Measurements from ENCODE around the gene JAM3. TPM values are rescaled to one million over a fixed set of nuclear protein-coding genes. Genes with fewer than 3 reads are reported as not detected.

The JAM3 gene
- total and polyA plus RNA-seq, 2 of the 8 experiments (the other 6 are each of a cell fraction or from before 2014, with no cell fraction given): 19.6 to 42.8 TPM

DNA sequence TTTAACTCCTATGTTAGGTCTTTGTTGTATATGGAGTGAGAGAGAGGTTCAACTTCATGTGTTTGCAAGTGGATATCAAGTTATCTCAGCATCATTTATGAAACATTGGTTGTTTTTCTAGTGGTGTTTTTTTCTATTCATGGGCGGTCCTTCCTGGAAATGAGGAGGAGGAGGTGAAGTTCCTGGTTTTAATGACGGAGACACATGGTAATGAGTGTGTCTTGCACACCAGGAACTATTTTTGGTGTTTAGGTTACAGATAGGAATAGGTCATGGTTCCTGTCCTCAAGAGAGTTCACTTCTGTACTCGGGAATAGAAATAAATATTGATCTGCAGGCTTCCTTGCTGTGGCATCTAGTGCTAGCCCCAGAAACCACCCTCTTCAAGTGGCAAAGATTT lies 74.9 kb downstream of the JAM3 start:
- H2AFZ ChIP-seq (ENCODE audit: low read length): no peak overlapping the region
- POLR2A ChIA-PET (ENCODE audit: partially characterized antibody): no interaction called here
- peaks cover 36 to 39% of the 10 kb centered on the region in 2 experiments for H3K9me3 ChIP-seq (ENCODE audit: insufficient read depth in 2 of 2, low read depth in 1 of 2, low read length in 1 of 2)
- CTCF ChIA-PET (ENCODE audit: partially characterized antibody): interaction anchor here (1.3 kb wide), 1 partner anchor 93 kb away, joined by 4 read pairs; no protein-coding TSS in a partner anchor
- H3K27me3 ChIP-seq (replicated peaks in 1 of 4; ENCODE audit: control insufficient read depth in 3 of 4, extremely low read depth in 1 of 4, insufficient read depth in 3 of 4, low read length in 3 of 4): no peaks in the 10 kb centered on the region
- H3K27ac ChIP-seq (ENCODE audit: low read depth, low read length): no peak overlapping the region
- no peaks in the 10 kb centered on the region; the same call in 1 of the 2 replicates for H3K79me1 ChIP-seq (ENCODE audit: low read depth, low read length)
- H3K79me2 ChIP-seq (ENCODE audit: control insufficient read depth in 1 of 2, insufficient read depth in 2 of 2, low read length in 2 of 2): no peaks in the 10 kb centered on the region
- FAIRE-seq: no peak
- H3K36me3 ChIP-seq (ENCODE audit: control insufficient read depth in 2 of 4, insufficient read depth in 4 of 4, low read length in 3 of 4): peaks cover 4 to 65% (median 20%) of the 10 kb centered on the region in 4 experiments; a peak in 6 of 8 replicates
- H2BK12ac ChIP-seq (ENCODE audit: low read depth, low read length): no peak overlapping the region
- no peak overlapping the region for H2AK5ac ChIP-seq (ENCODE audit: low read depth, low read length)
- H3K18ac ChIP-seq (ENCODE audit: extremely low read depth, low read length): no peak overlapping the region
- no peak overlapping the region for H3K4me3 ChIP-seq (ENCODE audit: extremely low read depth in 1 of 4, insufficient read depth in 2 of 4, low read depth in 3 of 4, low read length in 4 of 4)
- no peak overlapping the region for H2BK120ac ChIP-seq (replicated peaks; ENCODE audit: low read depth, low read length)
- H3K14ac ChIP-seq (ENCODE audit: insufficient read length): no peak overlapping the region
- peaks cover 0 to under 1% of the 10 kb centered on the region in 2 experiments for H4K20me1 ChIP-seq (replicated peaks in 1 of 2; ENCODE audit: control insufficient read depth in 1 of 2, insufficient read depth in 2 of 2, low read length in 2 of 2)
- H2BK5ac ChIP-seq (ENCODE audit: low read depth, low read length): no peak overlapping the region
- H3K23ac ChIP-seq (ENCODE audit: insufficient read length): no peak overlapping the region
- H3K4me1 ChIP-seq (replicated peaks in 1 of 4; ENCODE audit: control insufficient read depth in 3 of 4, insufficient read depth in 4 of 4, low read length in 3 of 4): no peaks in the 10 kb centered on the region
- H4K8ac ChIP-seq (ENCODE audit: extremely low read depth, insufficient read depth, low read length): no peak overlapping the region
- no peak overlapping the region for H4K91ac ChIP-seq (replicated peaks; ENCODE audit: insufficient read length, low read length)
- H4K5ac ChIP-seq (ENCODE audit: insufficient read length, low read depth, low read length): no peak overlapping the region
- WGBS, 2 experiments (ENCODE audit: extremely low coverage in 1 of 2, insufficient coverage in 1 of 2, insufficient read length in 1 of 2, insufficient replicate concordance in 2 of 2, low coverage in 1 of 2, low lambda C conversion rate in 2 of 2, missing lambda C conversion rate in 1 of 2): 88% methylated on average over 3 of the region's 3 CpGs; no CpG with 5 or more reads in 1 of the 2 experiments
- H3K4me2 ChIP-seq (ENCODE audit: insufficient read depth in 1 of 2, low read depth in 2 of 2, low read length in 2 of 2): no peak overlapping the region
- no peak overlapping the region for H3K9ac ChIP-seq (replicated peaks in 1 of 4; ENCODE audit: extremely low read depth in 1 of 4, low read depth in 3 of 4, low read length in 3 of 4)
- no peaks in the 10 kb centered on the region for H3K23me2 ChIP-seq (ENCODE audit: low read depth, low read length)
- no peak overlapping the region for H2BK20ac ChIP-seq (ENCODE audit: low read length)
- H3K4ac ChIP-seq (replicated peaks; ENCODE audit: insufficient read length, low read depth, low read length): no peak overlapping the region
- no peak overlapping the region for H3K56ac ChIP-seq (replicated peaks; ENCODE audit: insufficient read length, low read depth, low read length)
- H2BK15ac ChIP-seq (ENCODE audit: low read length): no peak overlapping the region
- DNase-seq (ENCODE audit: low read depth in 1 of 2, low spot score in 2 of 2): no peak
- TF ChIP-seq CBX8 (IDR thresholded peaks at IDR 0.05; ENCODE audit: borderline replicate concordance, low read depth, low read length): no peak
- TF ChIP-seq POU5F1 (IDR thresholded peaks at IDR 0.05; ENCODE audit: low read depth, low read length): no peak
- no peak for TF ChIP-seq HDAC2 (IDR thresholded peaks at IDR 0.05; ENCODE audit: borderline replicate concordance in 1 of 2, low read depth in 2 of 2, low read length in 2 of 2)
- no peak for TF ChIP-seq CHD1 (IDR thresholded peaks at IDR 0.05; ENCODE audit: low read depth, low read length)
- no peak for TF ChIP-seq ZNF274 (IDR thresholded peaks at IDR 0.05; ENCODE audit: borderline replicate concordance, extremely low read depth, low read length)
- TF ChIP-seq NRF1 (IDR thresholded peaks at IDR 0.05; ENCODE audit: low read depth, low read length): no peak
- no peak for TF ChIP-seq RXRA (IDR thresholded peaks at IDR 0.05; ENCODE audit: insufficient read depth, low read depth, low read length)
- TF ChIP-seq FOSL1 (IDR thresholded peaks at IDR 0.05; ENCODE audit: insufficient read depth, low read depth, low read length): no peak
- TF ChIP-seq SUZ12 (IDR thresholded peaks at IDR 0.05; ENCODE audit: low read length): no peak
- no peak for TF ChIP-seq BCL11A (IDR thresholded peaks at IDR 0.05; ENCODE audit: low read depth in 2 of 2, low read length in 2 of 2)
- TF ChIP-seq, protein P1, sequence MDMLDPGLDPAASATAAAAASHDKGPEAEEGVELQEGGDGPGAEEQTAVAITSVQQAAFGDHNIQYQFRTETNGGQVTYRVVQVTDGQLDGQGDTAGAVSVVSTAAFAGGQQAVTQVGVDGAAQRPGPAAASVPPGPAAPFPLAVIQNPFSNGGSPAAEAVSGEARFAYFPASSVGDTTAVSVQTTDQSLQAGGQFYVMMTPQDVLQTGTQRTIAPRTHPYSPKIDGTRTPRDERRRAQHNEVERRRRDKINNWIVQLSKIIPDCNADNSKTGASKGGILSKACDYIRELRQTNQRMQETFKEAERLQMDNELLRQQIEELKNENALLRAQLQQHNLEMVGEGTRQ (IDR thresholded peaks at IDR 0.05; ENCODE audit: low read length): no peak
- no peak for TF ChIP-seq RBBP5 (IDR thresholded peaks at IDR 0.05; ENCODE audit: borderline replicate concordance, low read depth, low read length)
- no peak for TF ChIP-seq YY1 (IDR thresholded peaks at IDR 0.05; ENCODE audit: low read depth, low read length)

Measured in H1 (cell line).